A673 (cell line): ENCODE results near the gene CACNA1G. TPM values are rescaled to one million over a fixed set of nuclear protein-coding genes. Genes with fewer than 3 reads are reported as not detected.

Experiments used
- BruUV-seq: library from RNA; stranded (reverse); fragments of 400-500 nt; replicated peaks from 2 replicates; lab custom pipeline; 2021; lab: Mats Ljungman, UMichigan
- CTCF ChIA-PET: fragments of 300-600 bp; sonication (Branson Sonifier 250); formaldehyde crosslinking; loops from one replicate; lab custom pipeline; 2022; ENCODE audit warnings: antibody characterized with exemption; lab: Charles Lee
- POLR2A ChIA-PET: fragments of 300-600 bp; sonication (Branson Sonifier 250); formaldehyde crosslinking; loops from one replicate; lab custom pipeline; 2022; ENCODE audit warnings: antibody characterized with exemption; ENCODE audit not compliant: low non-redundant PET; lab: Charles Lee
- DNase-seq: peaks from one replicate; pipeline ENCODE4 v3.0.0-alpha.2; 2015; ENCODE audit warnings: low spot score
- H3K27ac ChIP-seq: fragments of 200-600 bp; sonication (generic); 2 replicates; pipeline ENCODE4 v1.5.1; 2016; ENCODE audit warnings: mixed run types, low read depth, mild to moderate bottlenecking, mixed read lengths, antibody characterized with exemption, low read length; ENCODE audit not compliant: poor library complexity, severe bottlenecking
- H3K27me3 ChIP-seq: fragments of 200-600 bp; sonication (generic); replicated peaks from 2 replicates; pipeline ENCODE4 v1.6.1; 2017; ENCODE audit warnings: mixed run types, low read depth, mild to moderate bottlenecking, mixed read lengths, antibody characterized with exemption, low read length; ENCODE audit not compliant: insufficient read depth, poor library complexity
- H3K36me3 ChIP-seq: fragments of 200-600 bp; sonication (generic); 2 replicates; pipeline ENCODE4 v1.6.1; 2016; ENCODE audit warnings: mixed run types, mild to moderate bottlenecking, mixed read lengths, antibody characterized with exemption, low read length; ENCODE audit not compliant: insufficient read depth, poor library complexity, severe bottlenecking
- H3K4me1 ChIP-seq: fragments of 200-600 bp; sonication (generic); 2 replicates; pipeline ENCODE4 v1.6.1; 2017; ENCODE audit warnings: mixed run types, mild to moderate bottlenecking, mixed read lengths, antibody characterized with exemption, low read length; ENCODE audit not compliant: insufficient read depth, poor library complexity, severe bottlenecking
- H3K4me3 ChIP-seq: fragments of 200-600 bp; sonication (generic); 2 replicates; pipeline ENCODE4 v1.5.1; 2016; ENCODE audit warnings: low read depth, mixed run types, mild to moderate bottlenecking, mixed read lengths, low read length; ENCODE audit not compliant: poor library complexity, severe bottlenecking
- H3K9me3 ChIP-seq: fragments of 200-600 bp; sonication (generic); 2 replicates; pipeline ENCODE4 v1.6.1; 2016; ENCODE audit warnings: mixed run types, low read depth, mild to moderate bottlenecking, mixed read lengths, antibody characterized with exemption, low read length; ENCODE audit not compliant: poor library complexity, severe bottlenecking
- CTCF ChIP-seq: fragments of 300-800, 200-600 bp; sonication (generic); conservative IDR thresholded peaks from 2 replicates; pipeline ENCODE4 v1.5.1; 2017; ENCODE audit warnings: low read depth, mild to moderate bottlenecking, antibody characterized with exemption, low read length, moderate library complexity, mixed read lengths
- EZH2 ChIP-seq: fragments of 200-600 bp; sonication (generic); IDR thresholded peaks from 2 replicates; pipeline ENCODE4 v1.6.1; 2017; ENCODE audit warnings: borderline replicate concordance, low read depth, mild to moderate bottlenecking, mixed read lengths, antibody characterized with exemption, low read length; ENCODE audit not compliant: poor library complexity, severe bottlenecking
- intact Hi-C: fragments of 100-400 bp; cut with micrococcal nuclease; formaldehyde crosslinking; loops from one replicate; pipeline ENCODE4 v1.10.0; 2022; ENCODE audit not compliant: unreplicated experiment
- total RNA-seq: library from RNA; stranded (reverse); gene quantifications from 2 replicates; pipeline ENCODE4 v1.2.3, GENCODE V29; 2021

The CACNA1G gene
- total RNA-seq, 1 experiment from 2014 or later: 7.1 TPM

GRCh38 chr17:50541716-50542688 is 18.5 kb upstream of the CACNA1G start:
- intact Hi-C loops: loop anchor here (5.0 to 10.0 kb wide), 2 partner anchors 60 to 243 kb away; no protein-coding TSS in a partner anchor
- peak; percentile 39; the same call in 1 of the 2 replicates for TF ChIP-seq CTCF
- TF ChIP-seq EZH2: no peak
- peak; percentile 88 for DNase-seq
- POLR2A ChIA-PET: no interaction called here
- H3K27ac ChIP-seq: peak overlapping the region; percentile 56
- no peaks in the 10 kb centered on the region for H3K36me3 ChIP-seq
- H3K9me3 ChIP-seq: no peaks in the 10 kb centered on the region
- BruUV-seq: no TSS peak
- H3K27me3 ChIP-seq: no peaks in the 10 kb centered on the region
- H3K4me3 ChIP-seq: peak overlapping the region; percentile 58
- CTCF ChIA-PET: no interaction called here
- H3K4me1 ChIP-seq: peaks cover 15% of the 10 kb centered on the region

- intact Hi-C loops: loop anchor here (5.0 to 10.0 kb wide), 2 partner anchors 61 to 242 kb away; no protein-coding TSS in a partner anchor
These were observed 17.4 kb upstream of the CACNA1G start for GRCh38 chr17:50542795-50543774.

More at GRCh38 chr17:50542795-50543774, 17.4 kb upstream of the CACNA1G start:
- peaks cover 20% of the 10 kb centered on the region for H3K4me1 ChIP-seq
- H3K9me3 ChIP-seq: no peaks in the 10 kb centered on the region
- ChIA-PET CTCF (interaction anchor here (0.6 kb wide), 1 partner anchor 64 kb away, joined by 3 read pairs; no protein-coding TSS in a partner anchor), POLR2A (no interaction called here)
- H3K36me3 ChIP-seq: no peaks in the 10 kb centered on the region
- TF ChIP-seq CTCF: no peak
- no peak for TF ChIP-seq EZH2
- no TSS peak for BruUV-seq
- H3K4me3 ChIP-seq: peak overlapping the region; percentile 58
- no peaks in the 10 kb centered on the region for H3K27me3 ChIP-seq
- no peak for DNase-seq
- H3K27ac ChIP-seq: no peak overlapping the region
